ENCODE data around the gene HHATL. TPM values are rescaled to one million over a fixed set of nuclear protein-coding genes. Genes with fewer than 3 reads are reported as not detected.

The HHATL gene
- total and polyA plus RNA-seq, 2 donors = 1.7 to 3.7 TPM

GRCh38 chr3:42709621-42710020 lies 7.0 kb upstream of the HHATL start:
- no peaks in the 10 kb centered on the region for H3K9me3 ChIP-seq (ENCODE audit: control insufficient read depth in 2 of 2, insufficient read depth in 1 of 2, low read length in 1 of 2)
- H3K4me3 ChIP-seq (ENCODE audit: low read length in 2 of 2) = no peak overlapping the region
- WGBS = 98% methylated on average over 10 of the region's 10 CpGs
- no peaks in the 10 kb centered on the region for H3K36me3 ChIP-seq (ENCODE audit: control insufficient read depth in 2 of 2, insufficient read depth in 2 of 2, low read length in 1 of 2)
- peaks cover 0 to 9% of the 10 kb centered on the region in 2 donors for H3K27me3 ChIP-seq (ENCODE audit: control insufficient read depth in 2 of 2, insufficient read depth in 1 of 2, low read length in 1 of 2)
- no peaks in the 10 kb centered on the region for H3K4me1 ChIP-seq (ENCODE audit: control insufficient read depth in 2 of 2, insufficient read depth in 2 of 2, low read length in 2 of 2)
- no peak overlapping the region for H3K27ac ChIP-seq (ENCODE audit: low read depth in 1 of 2, low read length in 1 of 2)
- DNase-seq (ENCODE audit: low read depth in 6 of 9, low spot score in 9 of 9) = no peak

GRCh38 chr3:42708611-42709151 lies 6.1 kb upstream of the HHATL start:
- no peak for DNase-seq (ENCODE audit: low read depth in 6 of 9, low spot score in 9 of 9)
- Histone ChIP-seq H3K36me3 (ENCODE audit: control insufficient read depth in 2 of 2, insufficient read depth in 2 of 2, low read length in 1 of 2) (no peaks in the 10 kb centered on the region), H3K4me1 (ENCODE audit: control insufficient read depth in 2 of 2, insufficient read depth in 2 of 2, low read length in 2 of 2) (no peaks in the 10 kb centered on the region), H3K27me3 (ENCODE audit: control insufficient read depth in 2 of 2, insufficient read depth in 1 of 2, low read length in 1 of 2) (peaks cover 0 to 9% of the 10 kb centered on the region in 2 donors), H3K27ac (ENCODE audit: low read depth in 1 of 2, low read length in 1 of 2) (no peak overlapping the region), H3K9me3 (ENCODE audit: control insufficient read depth in 2 of 2, insufficient read depth in 1 of 2, low read length in 1 of 2) (no peaks in the 10 kb centered on the region), H3K4me3 (ENCODE audit: low read length in 2 of 2) (no peak overlapping the region)
- 97% methylated on average over 10 of the region's 10 CpGs for WGBS

- Histone ChIP-seq H3K4me1 (ENCODE audit: control insufficient read depth in 2 of 2, insufficient read depth in 2 of 2, low read length in 2 of 2) (no peaks in the 10 kb centered on the region), H3K36me3 (ENCODE audit: control insufficient read depth in 2 of 2, insufficient read depth in 2 of 2, low read length in 1 of 2) (no peaks in the 10 kb centered on the region), H3K9me3 (ENCODE audit: control insufficient read depth in 2 of 2, insufficient read depth in 1 of 2, low read length in 1 of 2) (no peaks in the 10 kb centered on the region), H3K27ac (ENCODE audit: low read depth in 1 of 2, low read length in 1 of 2) (no peak overlapping the region), H3K4me3 (ENCODE audit: low read length in 2 of 2) (no peak overlapping the region), H3K27me3 (ENCODE audit: control insufficient read depth in 2 of 2, insufficient read depth in 1 of 2, low read length in 1 of 2) (peaks cover 0 to 7% of the 10 kb centered on the region in 2 donors)
- no peak for DNase-seq (ENCODE audit: low read depth in 6 of 9, low spot score in 9 of 9)
- WGBS = 90% methylated on average over 8 of the region's 8 CpGs
Measured at GRCh38 chr3:42707620-42708355, 5.2 kb upstream of the HHATL start.

- Histone ChIP-seq H3K9me3 (ENCODE audit: control insufficient read depth in 2 of 2, insufficient read depth in 1 of 2, low read length in 1 of 2) (no peaks in the 10 kb centered on the region), H3K4me1 (ENCODE audit: control insufficient read depth in 2 of 2, insufficient read depth in 2 of 2, low read length in 2 of 2) (no peaks in the 10 kb centered on the region), H3K4me3 (ENCODE audit: low read length in 2 of 2) (no peak overlapping the region), H3K36me3 (ENCODE audit: control insufficient read depth in 2 of 2, insufficient read depth in 2 of 2, low read length in 1 of 2) (no peaks in the 10 kb centered on the region), H3K27ac (ENCODE audit: low read depth in 1 of 2, low read length in 1 of 2) (no peak overlapping the region), H3K27me3 (ENCODE audit: control insufficient read depth in 2 of 2, insufficient read depth in 1 of 2, low read length in 1 of 2) (peaks cover 0 to 4% of the 10 kb centered on the region in 2 donors)
- 88% methylated on average over 7 of the region's 7 CpGs for WGBS
- no peak for DNase-seq (ENCODE audit: low read depth in 6 of 9, low spot score in 9 of 9)
Measured at GRCh38 chr3:42706721-42707619, 4.4 kb upstream of the HHATL start.

GRCh38 chr3:42705962-42706585 lies 3.5 kb upstream of the HHATL start:
- H3K4me3 ChIP-seq (ENCODE audit: low read length in 2 of 2) = no peak overlapping the region
- DNase-seq (ENCODE audit: low read depth in 6 of 9, low spot score in 9 of 9) = no peak
- no peaks in the 10 kb centered on the region for H3K36me3 ChIP-seq (ENCODE audit: control insufficient read depth in 2 of 2, insufficient read depth in 2 of 2, low read length in 1 of 2)
- H3K9me3 ChIP-seq (ENCODE audit: control insufficient read depth in 2 of 2, insufficient read depth in 1 of 2, low read length in 1 of 2) = peaks cover 0 to 1% of the 10 kb centered on the region in 2 donors
- H3K27me3 ChIP-seq (ENCODE audit: control insufficient read depth in 2 of 2, insufficient read depth in 1 of 2, low read length in 1 of 2) = no peaks in the 10 kb centered on the region
- WGBS = 86% methylated on average over 10 of the region's 10 CpGs
- H3K27ac ChIP-seq (ENCODE audit: low read depth in 1 of 2, low read length in 1 of 2) = no peak overlapping the region
- H3K4me1 ChIP-seq (ENCODE audit: control insufficient read depth in 2 of 2, insufficient read depth in 2 of 2, low read length in 2 of 2) = no peaks in the 10 kb centered on the region

DNA sequence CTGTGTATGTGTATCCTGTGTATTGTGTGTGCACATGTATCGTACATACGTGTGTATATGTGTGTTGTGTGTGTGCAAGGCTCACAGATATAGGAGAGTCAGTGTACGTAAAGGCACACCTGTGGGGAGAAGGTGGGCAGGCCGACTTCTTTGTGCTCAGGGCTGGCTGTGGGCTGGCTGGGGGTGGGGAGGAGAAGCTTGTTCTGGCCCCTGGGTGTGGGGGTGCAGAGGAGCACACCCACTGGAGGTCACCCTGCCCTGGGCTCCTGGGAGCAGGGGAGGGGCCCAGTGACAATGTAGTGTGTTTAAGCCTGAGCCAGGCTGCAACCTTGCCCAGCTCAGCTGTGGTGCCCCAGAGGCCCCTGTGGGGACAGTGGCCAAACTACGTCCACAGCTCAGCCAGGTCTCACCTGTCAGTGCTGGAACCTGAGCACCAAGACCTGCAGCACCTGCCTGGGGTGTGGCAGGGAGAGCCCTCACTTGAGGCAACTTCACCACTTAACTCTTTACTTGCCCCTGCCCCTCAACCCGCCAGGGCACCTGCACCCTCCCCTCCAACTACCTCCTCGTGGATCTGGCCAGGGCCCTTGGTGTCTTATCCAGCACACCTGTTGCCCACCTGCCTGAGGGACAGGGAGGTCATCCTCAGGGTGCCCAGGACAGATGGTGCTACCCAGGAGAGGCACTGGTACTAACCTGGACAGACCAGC lies 2.6 kb upstream of the HHATL start:
- no peak for DNase-seq (ENCODE audit: low read depth in 6 of 9, low spot score in 9 of 9)
- Histone ChIP-seq H3K27ac (ENCODE audit: low read depth in 1 of 2, low read length in 1 of 2) (no peak overlapping the region), H3K4me1 (ENCODE audit: control insufficient read depth in 2 of 2, insufficient read depth in 2 of 2, low read length in 2 of 2) (no peaks in the 10 kb centered on the region), H3K36me3 (ENCODE audit: control insufficient read depth in 2 of 2, insufficient read depth in 2 of 2, low read length in 1 of 2) (no peaks in the 10 kb centered on the region), H3K9me3 (ENCODE audit: control insufficient read depth in 2 of 2, insufficient read depth in 1 of 2, low read length in 1 of 2) (peaks cover 0 to 1% of the 10 kb centered on the region in 2 donors), H3K27me3 (ENCODE audit: control insufficient read depth in 2 of 2, insufficient read depth in 1 of 2, low read length in 1 of 2) (no peaks in the 10 kb centered on the region), H3K4me3 (ENCODE audit: low read length in 2 of 2) (no peak overlapping the region)
- 88% methylated on average over 7 of the region's 7 CpGs for WGBS

DNA sequence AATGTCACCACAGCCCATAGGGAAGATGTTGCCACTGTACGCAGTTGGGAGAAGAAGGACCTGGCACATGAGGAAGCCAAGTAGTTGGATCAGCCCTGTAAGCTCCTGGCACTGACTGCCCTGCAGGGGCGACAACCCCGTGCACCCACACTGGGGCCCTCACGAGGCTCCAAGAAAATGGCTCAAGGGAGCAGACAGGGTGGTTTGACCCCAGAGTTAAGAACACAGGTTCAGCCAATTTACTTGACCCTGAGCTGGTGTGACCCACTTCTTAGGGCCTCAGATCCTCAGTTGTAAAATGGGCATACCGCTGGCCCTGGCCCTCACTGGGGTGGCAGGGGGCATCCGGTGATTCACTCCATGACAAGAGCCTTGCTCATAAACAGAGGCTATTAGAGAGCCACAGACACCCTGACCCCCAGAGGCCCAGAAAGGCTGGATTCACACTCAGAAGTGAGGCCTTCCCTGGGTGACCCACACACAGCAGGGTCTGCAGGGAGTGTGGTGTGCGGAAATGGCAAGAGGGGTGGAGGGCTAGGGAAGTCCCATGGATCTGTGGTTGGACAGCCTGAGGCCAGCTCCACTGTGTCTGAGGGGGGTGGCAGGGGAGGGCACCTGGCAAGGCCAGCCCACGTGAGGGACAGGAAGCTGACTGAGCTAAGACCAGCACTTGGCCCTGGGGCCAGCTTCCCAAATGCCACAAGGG lies 1.7 kb upstream of the HHATL start:
- no peak for DNase-seq (ENCODE audit: low read depth in 6 of 9, low spot score in 9 of 9)
- 91% methylated on average over 8 of the region's 8 CpGs for WGBS

GRCh38 chr3:42703695-42704025 lies 1.1 kb upstream of the HHATL start:
- no peak for DNase-seq (ENCODE audit: low read depth in 6 of 9, low spot score in 9 of 9)
- WGBS = 86% methylated on average over 5 of the region's 5 CpGs
- H3K4me1 ChIP-seq (ENCODE audit: control insufficient read depth in 2 of 2, insufficient read depth in 2 of 2, low read length in 2 of 2) = no peaks in the 10 kb centered on the region
- no peak overlapping the region for H3K27ac ChIP-seq (ENCODE audit: low read depth in 1 of 2, low read length in 1 of 2)
- no peaks in the 10 kb centered on the region for H3K36me3 ChIP-seq (ENCODE audit: control insufficient read depth in 2 of 2, insufficient read depth in 2 of 2, low read length in 1 of 2)
- H3K27me3 ChIP-seq (ENCODE audit: control insufficient read depth in 2 of 2, insufficient read depth in 1 of 2, low read length in 1 of 2) = no peaks in the 10 kb centered on the region
- peaks cover 0 to 1% of the 10 kb centered on the region in 2 donors for H3K9me3 ChIP-seq (ENCODE audit: control insufficient read depth in 2 of 2, insufficient read depth in 1 of 2, low read length in 1 of 2)
- H3K4me3 ChIP-seq (ENCODE audit: low read length in 2 of 2) = no peak overlapping the region

More for the DNA sequence above, 1.7 kb upstream of the HHATL start:
- Histone ChIP-seq H3K9me3 (ENCODE audit: control insufficient read depth in 2 of 2, insufficient read depth in 1 of 2, low read length in 1 of 2) (peaks cover 0 to 1% of the 10 kb centered on the region in 2 donors), H3K36me3 (ENCODE audit: control insufficient read depth in 2 of 2, insufficient read depth in 2 of 2, low read length in 1 of 2) (no peaks in the 10 kb centered on the region), H3K27me3 (ENCODE audit: control insufficient read depth in 2 of 2, insufficient read depth in 1 of 2, low read length in 1 of 2) (no peaks in the 10 kb centered on the region), H3K4me1 (ENCODE audit: control insufficient read depth in 2 of 2, insufficient read depth in 2 of 2, low read length in 2 of 2) (no peaks in the 10 kb centered on the region), H3K4me3 (ENCODE audit: low read length in 2 of 2) (no peak overlapping the region), H3K27ac (ENCODE audit: low read depth in 1 of 2, low read length in 1 of 2) (no peak overlapping the region)

Measured in thymus (tissue), 11 donors.